Measurements from ENCODE around the gene DDX3Y.

DNA sequence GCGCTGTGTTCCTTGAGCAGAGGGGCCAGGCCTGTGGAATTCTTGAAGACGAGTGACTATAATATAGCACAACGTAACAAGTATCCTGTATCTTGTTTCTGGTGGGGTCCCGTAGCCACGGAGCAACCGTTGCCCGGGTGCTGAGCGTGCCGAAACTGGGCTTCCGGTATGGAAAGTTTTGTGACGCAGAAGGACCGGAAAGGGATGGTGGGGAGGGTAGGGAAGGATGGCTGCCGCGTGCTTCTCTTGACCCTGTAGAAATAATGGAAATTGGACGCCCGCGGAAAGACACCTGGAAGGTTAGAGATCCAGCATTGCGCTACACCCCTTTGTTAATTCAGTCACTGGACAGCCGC, 827 bp downstream of the DDX3Y start:
- no peak for TF ChIP-seq TAF1 (IDR thresholded peaks at IDR 0.05; ENCODE audit: low read depth)
- TF ChIP-seq RAD21 (IDR thresholded peaks at IDR 0.05; ENCODE audit: low read depth), result no peak
- TF ChIP-seq, protein P1, sequence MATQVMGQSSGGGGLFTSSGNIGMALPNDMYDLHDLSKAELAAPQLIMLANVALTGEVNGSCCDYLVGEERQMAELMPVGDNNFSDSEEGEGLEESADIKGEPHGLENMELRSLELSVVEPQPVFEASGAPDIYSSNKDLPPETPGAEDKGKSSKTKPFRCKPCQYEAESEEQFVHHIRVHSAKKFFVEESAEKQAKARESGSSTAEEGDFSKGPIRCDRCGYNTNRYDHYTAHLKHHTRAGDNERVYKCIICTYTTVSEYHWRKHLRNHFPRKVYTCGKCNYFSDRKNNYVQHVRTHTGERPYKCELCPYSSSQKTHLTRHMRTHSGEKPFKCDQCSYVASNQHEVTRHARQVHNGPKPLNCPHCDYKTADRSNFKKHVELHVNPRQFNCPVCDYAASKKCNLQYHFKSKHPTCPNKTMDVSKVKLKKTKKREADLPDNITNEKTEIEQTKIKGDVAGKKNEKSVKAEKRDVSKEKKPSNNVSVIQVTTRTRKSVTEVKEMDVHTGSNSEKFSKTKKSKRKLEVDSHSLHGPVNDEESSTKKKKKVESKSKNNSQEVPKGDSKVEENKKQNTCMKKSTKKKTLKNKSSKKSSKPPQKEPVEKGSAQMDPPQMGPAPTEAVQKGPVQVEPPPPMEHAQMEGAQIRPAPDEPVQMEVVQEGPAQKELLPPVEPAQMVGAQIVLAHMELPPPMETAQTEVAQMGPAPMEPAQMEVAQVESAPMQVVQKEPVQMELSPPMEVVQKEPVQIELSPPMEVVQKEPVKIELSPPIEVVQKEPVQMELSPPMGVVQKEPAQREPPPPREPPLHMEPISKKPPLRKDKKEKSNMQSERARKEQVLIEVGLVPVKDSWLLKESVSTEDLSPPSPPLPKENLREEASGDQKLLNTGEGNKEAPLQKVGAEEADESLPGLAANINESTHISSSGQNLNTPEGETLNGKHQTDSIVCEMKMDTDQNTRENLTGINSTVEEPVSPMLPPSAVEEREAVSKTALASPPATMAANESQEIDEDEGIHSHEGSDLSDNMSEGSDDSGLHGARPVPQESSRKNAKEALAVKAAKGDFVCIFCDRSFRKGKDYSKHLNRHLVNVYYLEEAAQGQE (IDR thresholded peaks at IDR 0.05; ENCODE audit: low read depth), result no peak
- TF ChIP-seq TEAD4 (IDR thresholded peaks at IDR 0.05), result no peak
- TF ChIP-seq EGR1 (IDR thresholded peaks at IDR 0.05), result no peak
- no peak for TF ChIP-seq CEBPB (IDR thresholded peaks at IDR 0.05)
- TF ChIP-seq, protein P2, sequence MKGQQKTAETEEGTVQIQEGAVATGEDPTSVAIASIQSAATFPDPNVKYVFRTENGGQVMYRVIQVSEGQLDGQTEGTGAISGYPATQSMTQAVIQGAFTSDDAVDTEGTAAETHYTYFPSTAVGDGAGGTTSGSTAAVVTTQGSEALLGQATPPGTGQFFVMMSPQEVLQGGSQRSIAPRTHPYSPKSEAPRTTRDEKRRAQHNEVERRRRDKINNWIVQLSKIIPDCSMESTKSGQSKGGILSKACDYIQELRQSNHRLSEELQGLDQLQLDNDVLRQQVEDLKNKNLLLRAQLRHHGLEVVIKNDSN (IDR thresholded peaks at IDR 0.05), result no peak
- no peak for TF ChIP-seq MAX (IDR thresholded peaks at IDR 0.05)
- no peak for TF ChIP-seq EP300 (IDR thresholded peaks at IDR 0.05; ENCODE audit: borderline replicate concordance)
- TF ChIP-seq TCF12 (IDR thresholded peaks at IDR 0.05; ENCODE audit: low read depth), result no peak
- no peak for TF ChIP-seq CREB1 (IDR thresholded peaks at IDR 0.05; ENCODE audit: low read depth)
- TF ChIP-seq FOXM1 (IDR thresholded peaks at IDR 0.05; ENCODE audit: borderline replicate concordance, low read depth), result no peak
- no peak for TF ChIP-seq YY1 (IDR thresholded peaks at IDR 0.05; ENCODE audit: low read depth)
- TF ChIP-seq ZBTB7A (IDR thresholded peaks at IDR 0.05; ENCODE audit: low read depth), result no peak
